DMS114 treated with DMSO at 0.1 percent for 48 hours (cell line): Measurements from ENCODE around the gene CORO1C.

Experiments used
- DNase-seq: peaks from one replicate; lab custom pipeline; 2025; ENCODE audit not compliant: unreplicated experiment; lab: John Stamatoyannopoulos, UW

CORO1C gene

GRCh38 chr12:108605690-108606406 is 125.5 kb downstream of the CORO1C start:
- no peak for DNase-seq

GRCh38 chr12:108605000-108605689 is 126.2 kb downstream of the CORO1C start:
- DNase-seq = no peak

- no peak for DNase-seq
Measured at GRCh38 chr12:108604208-108604941, 126.9 kb downstream of the CORO1C start.

- DNase-seq = no peak
Measured at GRCh38 chr12:108603743-108604142, 127.6 kb downstream of the CORO1C start.

- no peak for DNase-seq
Measured at GRCh38 chr12:108602976-108603704, 128.2 kb downstream of the CORO1C start.

GRCh38 chr12:108602209-108602705 is 129.1 kb downstream of the CORO1C start:
- DNase-seq = no peak

DNA sequence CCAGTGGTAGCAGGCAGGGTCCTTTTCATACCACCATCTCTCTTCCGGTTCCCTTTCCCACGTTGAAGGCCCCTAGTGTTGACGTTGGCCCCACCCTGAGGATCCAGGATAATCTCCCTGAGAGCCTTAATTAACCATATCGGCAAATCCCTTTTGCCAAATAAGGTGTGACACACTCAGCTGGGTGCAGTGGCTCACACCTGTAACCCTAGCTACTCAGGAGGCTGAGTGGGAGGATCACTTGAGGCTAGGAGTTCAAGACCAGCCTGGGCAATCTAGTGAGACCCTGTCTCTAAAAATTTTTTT is 130.7 kb downstream of the CORO1C start:
- DNase-seq = no peak

DNA sequence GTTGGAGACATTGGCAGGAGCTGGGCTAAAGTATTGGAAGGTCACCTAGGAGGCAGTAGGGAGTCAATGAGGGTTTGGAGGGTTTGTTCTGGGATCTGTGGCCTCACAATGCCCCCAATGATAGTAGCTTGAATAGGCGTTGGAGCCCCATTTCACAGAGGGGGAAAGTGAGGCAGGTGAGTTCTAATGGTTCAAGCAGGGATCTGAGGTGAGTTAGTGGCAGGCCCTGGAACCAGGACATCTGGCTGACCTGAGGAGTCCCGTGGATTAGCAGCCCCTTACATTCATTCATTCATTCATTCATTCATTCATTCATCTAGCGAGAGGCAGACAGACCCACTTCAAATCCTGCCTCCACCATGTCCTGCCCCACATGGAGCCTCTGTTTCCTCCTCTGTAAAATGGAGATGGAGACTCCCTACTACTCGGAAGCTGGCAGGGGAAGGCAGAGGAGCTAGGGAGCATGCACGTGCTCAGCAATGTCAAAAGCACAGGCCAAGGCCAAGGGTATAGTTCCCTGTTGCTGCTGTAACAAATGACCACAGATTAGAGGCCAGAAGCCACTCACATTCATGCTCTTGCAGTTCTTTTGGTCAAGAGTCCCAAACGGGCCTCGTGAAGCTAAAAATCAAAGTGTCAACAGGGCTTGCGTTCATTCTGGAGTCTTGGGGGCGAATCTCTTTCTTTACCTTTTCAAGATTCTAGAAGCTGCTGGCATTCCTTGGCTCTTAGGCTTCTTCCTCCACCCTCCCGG is 131.2 kb downstream of the CORO1C start:
- DNase-seq = no peak

DNA sequence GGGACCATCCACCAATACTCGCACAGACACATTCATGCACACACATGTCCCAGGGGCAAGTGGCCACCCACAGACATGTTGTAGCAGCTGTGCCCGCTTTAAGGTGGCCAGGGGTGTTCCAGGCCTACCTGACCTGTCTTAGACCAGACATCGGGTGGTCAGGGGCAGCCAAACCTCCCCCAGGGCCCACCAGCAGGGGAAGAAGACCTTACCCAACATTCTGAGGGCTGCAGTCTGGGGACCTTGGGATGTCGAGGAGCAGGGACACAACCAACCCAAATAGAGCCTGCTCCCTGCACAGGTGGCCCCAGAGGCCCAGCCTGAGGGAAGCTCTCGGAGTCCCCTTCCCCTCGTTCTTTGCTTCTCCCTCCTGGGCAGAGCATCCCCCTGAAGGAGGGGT is 131.8 kb downstream of the CORO1C start:
- no peak for DNase-seq

DNA sequence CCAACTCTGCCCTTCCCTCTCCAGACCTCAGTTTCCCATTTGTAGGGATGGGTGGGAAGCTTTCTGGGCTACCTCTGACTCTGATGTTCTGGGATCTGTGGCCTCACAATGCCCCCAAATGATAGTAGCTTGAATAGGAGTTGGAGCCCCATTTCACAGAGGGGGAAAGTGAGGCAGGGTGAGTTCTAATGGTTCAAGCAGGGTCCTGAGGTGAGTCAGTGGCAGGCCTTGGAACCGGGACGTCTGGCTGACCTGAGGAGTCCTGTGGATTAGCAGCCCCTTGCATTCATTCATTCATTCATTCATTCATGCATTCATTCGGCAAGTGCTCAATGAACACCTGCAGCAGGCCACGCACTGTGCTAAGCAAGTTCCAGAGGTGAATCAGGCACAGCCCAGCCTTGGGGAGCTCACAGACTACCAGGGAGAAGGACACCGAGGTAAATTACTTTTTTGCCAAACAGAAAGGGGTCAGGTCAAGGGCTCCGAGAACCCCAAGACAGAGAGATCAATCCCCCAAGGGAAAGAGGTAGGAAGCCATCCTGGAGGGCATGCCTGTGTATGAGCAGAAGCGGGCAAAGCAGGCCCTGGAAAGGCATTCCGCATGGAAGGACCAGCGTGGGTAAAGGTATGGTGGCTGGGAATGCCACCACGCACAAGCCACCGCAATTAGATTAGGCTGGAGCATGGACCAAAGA is 132.6 kb downstream of the CORO1C start:
- DNase-seq = no peak

DNA sequence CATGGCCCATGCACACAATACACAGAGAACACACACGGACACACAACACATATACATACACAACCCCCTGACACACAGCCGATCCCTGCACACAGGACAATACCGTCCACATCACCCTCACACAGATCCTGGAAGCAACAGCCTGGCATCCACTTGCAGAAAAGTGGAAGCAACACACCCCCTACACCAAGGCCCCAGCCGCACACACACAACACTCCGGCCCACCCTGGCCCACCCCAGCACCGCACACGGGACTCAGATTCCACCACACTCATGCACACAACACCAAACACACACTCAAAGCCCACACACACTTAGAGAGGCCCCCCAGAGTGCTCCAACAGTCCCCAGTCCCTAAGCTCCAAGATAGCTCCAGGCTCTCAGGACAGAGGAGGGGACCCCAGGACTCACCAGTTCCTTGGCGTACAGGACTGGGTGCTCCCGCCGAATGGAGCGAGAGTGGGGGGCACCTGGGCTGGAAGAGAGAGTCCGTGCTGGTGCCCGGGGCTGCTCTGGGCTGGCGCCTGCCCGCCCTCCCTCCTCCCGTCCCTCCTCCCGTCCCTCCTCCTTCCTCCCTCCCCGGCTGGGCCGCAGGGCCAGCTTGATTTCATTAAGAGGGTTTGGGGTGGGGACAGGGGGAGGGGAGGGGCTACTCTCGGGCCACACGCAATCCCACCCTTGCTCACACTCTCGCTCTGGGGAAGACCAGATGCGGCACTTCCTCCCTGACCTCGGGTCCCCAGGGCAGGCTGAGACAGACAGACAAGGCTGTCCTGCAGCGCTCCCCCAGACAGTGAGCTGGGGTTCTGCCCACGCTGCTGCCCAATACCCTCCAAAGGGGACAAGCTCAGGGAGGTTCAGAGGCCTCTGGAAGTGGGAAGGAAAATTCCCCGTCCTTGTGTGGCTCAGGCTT is 133.5 kb downstream of the CORO1C start, which contains the start of gene TMEM119:
Gene TMEM119 (minus strand): TSS at position 526 of the 913 bp plus-strand sequence. CDS start 5,701 bp downstream, outside the sequence.
- no peak for DNase-seq

GRCh38 chr12:108596854-108597558 is 134.3 kb downstream of the CORO1C start:
- DNase-seq = no peak

DNA sequence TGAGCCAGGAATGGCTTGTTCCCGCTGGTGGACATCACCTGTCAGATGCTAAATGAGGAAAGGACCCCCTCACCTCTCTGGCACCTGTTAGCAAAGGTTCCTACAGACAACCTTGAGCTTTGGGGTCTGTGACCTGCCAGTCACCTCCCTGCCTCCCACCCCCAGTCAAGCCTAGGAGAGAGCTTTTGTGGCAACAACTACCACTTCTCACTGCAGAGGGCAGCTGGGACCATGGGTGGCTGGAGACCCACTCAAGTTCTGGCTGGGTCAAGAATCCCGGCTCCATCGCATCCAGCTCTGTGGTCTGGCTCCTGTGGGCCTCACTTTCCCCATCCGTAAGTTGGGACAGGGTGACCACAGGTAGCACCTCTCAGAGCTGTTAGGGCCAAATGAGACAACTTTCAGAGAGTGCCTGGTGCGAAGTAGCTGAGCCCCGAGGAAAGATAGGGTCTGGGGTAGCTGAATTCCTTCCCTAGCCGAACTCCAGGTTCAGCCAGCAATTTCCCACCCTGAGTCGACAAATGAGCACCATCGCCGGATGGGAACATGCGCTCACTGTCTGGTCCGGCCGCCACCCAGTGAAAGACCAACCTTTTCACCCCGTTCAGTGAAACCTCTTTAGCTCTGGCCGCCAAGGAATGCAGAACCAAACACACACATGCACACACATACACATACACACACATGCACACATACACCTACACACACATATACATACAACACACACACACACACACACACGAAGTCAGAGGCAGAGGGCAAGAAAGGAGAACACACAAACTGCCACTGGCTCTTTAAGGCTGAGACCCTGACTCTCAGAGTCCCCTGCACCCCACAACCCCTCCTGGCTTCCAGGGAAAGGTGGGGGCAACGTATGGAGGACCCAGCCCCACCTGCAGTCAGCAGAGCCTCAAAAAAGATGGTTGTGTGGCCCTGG is 135.3 kb downstream of the CORO1C start:
- no peak for DNase-seq
